ENCODE results near the gene CDH4.

CDH4 gene

DNA sequence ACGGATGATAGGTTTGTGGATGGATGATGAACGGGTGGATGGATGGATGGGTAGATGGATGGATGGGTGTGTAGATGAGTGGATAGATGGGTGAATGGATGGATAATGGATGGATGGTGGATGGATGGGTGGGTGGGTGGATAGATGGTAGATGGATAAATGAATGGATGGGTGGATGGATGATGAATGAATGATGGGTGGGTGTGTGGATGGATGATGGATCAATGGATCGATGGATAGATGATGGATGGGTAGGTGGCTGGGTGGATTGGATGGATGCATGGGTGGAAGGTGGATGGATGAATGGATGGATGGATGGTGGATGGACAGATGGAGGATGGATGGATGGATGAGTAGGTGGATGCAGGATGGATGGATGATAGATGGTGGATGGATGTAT, 419.5 kb downstream of the CDH4 start:
- no peak for DNase-seq (ENCODE audit: low read depth)

DNA sequence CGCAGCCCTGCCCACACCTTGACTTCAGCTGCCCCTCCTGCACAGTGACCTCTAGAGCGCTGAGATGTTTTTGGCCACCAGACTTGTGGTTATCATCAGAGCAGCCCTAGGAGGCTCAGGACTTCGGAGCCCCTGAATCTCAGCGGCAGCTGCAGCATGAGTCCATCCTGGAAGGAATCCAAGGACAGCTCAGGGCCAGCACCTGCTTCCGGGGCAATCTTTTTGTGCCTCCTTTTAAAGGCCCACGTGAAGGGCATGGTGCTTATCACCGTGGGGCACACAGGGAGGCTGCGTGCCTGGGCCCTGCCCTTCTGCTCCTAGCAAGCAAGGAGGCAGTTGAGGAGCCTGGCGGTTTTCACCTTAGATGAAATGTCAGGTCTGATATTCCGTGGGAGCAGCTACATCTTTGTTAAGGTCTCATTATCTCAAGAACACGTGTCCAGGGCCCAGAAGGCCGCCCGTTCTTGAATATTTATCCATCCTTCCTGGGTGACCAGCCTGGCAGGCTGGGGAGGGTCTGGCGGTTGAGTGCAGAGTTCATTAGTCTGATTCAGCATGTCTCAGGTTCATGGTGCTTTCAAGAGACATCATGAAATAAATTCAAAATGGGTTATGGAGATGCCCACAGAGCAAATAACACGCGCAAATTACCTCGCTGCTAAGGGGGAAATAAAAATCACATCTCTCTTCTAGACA, 421.2 kb downstream of the CDH4 start:
- DNase-seq (ENCODE audit: low read depth) = no peak

- no peak for DNase-seq (ENCODE audit: low read depth)
Measured at GRCh38 chr20:61674121-61674520, 422.1 kb downstream of the CDH4 start.

- no peak for DNase-seq (ENCODE audit: low read depth)
Measured at GRCh38 chr20:61674688-61675087, 422.6 kb downstream of the CDH4 start.

DNA sequence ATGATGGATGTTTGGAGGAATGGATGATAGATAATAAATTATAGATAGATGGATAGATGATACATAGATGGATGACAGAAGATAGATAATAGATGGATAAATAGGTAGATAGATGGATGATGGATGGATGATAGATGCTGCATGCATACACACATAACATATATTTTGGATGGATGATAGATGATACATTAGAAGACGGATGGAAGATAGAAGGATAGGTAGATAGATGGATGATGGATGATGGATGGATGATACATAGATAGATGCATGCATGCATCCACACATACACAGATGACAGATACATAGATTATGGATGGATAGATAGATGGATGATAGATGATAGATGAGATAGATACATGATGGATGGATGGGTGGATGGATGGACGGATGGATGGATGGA, 425.9 kb downstream of the CDH4 start:
- DNase-seq (ENCODE audit: low read depth) = no peak

DNA sequence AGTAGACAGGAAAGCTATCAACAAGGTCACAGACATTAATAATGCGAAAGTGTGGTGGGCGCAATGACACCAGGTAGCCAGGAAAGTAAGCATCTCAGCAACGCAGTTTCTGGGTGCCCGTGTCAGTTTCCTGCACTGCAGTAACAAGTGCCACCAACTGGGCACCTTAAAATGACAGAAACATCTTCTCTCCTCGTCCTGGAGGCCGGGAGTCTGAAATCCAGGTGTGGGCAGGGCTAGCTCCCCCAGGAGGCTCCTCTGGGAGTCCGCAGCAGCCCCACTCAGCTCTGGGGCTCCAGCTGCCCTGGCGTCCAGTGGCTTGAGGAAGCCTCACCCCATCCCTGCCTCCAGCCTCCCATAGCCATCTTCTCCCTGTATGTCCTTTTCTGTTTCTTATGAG, 426.4 kb downstream of the CDH4 start:
- no peak for DNase-seq (ENCODE audit: low read depth)

GRCh38 chr20:61679473-61679872, 427.4 kb downstream of the CDH4 start:
- no peak for DNase-seq (ENCODE audit: low read depth)

DNA sequence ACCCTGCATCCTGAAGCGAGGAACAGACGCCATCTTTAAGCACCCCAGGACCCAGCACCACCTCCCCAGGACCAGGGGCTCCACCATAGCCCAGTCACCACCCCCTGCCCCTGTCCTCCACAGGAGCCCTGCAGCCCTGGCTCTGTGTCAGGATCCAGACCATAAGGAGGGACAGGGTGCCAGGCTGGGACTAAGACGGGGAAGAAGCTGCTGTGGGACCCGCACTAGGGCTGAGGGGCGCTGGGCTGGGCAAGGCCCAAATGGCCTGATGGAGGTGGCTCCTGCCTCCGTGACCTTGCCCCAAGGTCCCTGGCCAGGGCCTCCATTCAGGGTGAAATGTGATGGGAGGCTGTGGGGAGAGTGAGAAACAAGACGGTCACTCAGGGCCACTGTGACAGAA, 428.0 kb downstream of the CDH4 start:
- no peak for DNase-seq (ENCODE audit: low read depth)

- no peak for DNase-seq (ENCODE audit: low read depth)
Measured at GRCh38 chr20:61682114-61682995, 430.3 kb downstream of the CDH4 start.

DNA sequence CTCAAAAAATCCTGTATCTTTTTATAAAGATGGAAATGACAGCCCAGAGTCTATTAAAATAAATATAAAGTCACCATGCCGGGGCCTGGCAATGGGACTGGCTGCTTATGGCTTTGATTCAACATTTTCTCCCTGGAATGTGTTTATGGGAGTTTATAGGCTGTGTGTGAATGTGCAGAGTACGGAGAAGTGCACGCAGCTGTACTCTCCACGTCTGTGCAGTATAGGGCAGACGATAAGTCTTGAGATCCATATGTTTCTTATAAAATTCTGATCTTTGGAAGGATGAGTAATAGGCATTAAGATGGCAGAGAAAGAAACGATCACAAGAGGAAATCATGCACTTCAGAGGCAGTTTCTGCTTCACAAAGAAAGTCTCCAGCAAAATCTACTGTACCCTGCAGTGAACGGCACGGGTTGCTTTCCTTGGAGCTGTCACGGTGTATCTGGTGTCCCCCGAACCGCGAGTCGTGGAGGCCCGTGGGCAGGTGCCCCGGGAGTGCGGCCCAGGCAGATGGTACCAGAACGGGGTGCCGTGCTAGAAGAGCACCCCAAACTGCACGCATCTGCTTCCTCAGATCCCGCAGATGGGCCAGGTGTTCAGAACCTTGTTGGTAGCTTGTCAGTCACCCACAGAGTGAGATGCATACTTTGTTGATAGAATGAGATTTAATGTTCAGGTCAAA, 431.1 kb downstream of the CDH4 start:
- no peak for DNase-seq (ENCODE audit: low read depth)

DNA sequence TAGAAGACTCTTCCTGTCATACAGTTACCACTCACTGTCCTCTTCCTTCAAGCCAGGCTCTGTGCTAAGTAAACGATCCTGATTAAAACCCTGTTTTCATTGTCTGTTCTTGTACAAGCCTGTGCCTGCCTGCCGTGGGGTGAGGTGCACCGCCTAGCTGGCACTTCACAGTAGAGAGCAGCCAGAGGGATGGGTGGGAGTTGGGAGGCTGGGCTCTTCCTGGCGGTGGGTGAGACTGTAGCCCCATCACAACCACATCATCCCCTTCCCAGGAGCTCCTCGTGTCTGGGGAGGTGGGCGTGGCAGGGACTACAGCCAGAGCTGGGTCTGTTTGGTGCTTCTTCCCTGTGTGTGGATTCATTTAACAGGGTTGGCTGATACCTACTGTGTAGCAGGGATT, 431.7 kb downstream of the CDH4 start:
- DNase-seq (ENCODE audit: low read depth) = no peak

DNA sequence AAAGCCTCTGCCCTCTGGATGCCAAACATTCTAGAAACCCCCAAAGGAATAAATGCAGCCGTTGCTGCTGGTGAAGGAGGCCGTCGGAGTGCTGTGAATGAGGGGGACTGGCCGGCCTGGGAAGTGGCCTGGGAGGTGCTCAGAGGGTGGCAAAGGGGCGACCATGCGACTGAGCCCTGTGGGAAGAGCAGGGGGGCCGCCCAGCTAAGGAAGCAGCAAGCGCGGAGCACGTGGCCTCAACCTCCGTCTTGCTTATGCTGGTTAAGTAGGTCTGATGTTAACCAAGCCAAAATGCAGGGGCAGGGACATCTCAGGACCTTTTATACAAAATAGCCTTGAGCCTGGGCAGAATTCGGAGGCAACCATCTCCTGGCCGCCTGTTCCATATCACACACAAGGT, 432.1 kb downstream of the CDH4 start:
- no peak for DNase-seq (ENCODE audit: low read depth)

DNA sequence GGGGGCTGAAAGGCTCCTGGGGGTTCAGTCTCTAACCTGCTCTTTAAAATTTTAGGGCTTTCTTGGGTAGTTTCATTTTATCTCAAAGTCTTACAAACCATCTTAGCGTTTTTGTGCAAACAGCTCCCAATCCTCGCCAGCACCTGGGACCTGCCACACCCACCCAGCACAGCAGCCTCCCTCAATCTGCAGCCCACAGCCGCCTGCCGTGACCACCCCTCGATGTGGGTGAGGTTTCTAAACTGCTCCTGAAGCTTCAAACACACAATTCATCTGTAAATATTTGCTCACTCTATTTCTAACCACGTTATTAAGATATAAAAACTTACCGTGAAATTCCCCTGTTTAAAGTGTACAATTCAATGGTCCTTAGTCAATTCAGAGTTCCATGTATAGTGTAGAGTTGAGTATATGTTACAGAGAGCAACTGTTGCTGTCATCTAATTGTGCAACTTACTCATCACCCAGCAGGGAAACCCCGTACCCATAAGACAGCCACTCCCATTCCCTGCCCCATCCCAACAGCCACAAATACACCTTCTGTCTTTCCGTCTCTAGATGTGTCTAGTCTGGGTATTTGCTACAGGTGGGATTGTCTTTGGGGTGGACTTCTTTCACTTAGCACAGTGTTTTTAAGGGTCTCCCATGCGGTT, 432.6 kb downstream of the CDH4 start:
- no peak for DNase-seq (ENCODE audit: low read depth)

- no peak for DNase-seq (ENCODE audit: low read depth)
Measured at GRCh38 chr20:61685462-61685861, 433.4 kb downstream of the CDH4 start.

- no peak for DNase-seq (ENCODE audit: low read depth)
Measured at GRCh38 chr20:61686051-61686936, 434.2 kb downstream of the CDH4 start.

DNA sequence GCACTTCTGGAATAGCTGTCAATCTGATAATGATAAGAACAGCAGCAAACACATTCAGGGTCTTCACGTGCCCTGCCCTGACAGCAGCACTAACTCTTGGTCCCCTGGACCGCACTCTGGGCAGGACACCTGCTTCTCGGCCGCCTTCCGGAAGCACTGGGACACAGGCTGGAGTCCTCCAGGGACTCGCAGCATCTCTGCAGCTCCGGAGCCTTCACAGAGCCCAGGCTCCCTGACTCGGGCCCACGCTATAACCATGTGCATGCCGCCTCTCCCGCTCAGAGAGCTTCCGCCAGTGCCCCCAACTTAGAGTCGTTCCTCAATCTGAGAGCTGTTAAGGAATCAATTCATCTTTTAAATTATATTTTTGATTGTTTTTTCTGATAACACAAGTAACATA, 436.4 kb downstream of the CDH4 start:
- no peak for DNase-seq (ENCODE audit: low read depth)

DNA sequence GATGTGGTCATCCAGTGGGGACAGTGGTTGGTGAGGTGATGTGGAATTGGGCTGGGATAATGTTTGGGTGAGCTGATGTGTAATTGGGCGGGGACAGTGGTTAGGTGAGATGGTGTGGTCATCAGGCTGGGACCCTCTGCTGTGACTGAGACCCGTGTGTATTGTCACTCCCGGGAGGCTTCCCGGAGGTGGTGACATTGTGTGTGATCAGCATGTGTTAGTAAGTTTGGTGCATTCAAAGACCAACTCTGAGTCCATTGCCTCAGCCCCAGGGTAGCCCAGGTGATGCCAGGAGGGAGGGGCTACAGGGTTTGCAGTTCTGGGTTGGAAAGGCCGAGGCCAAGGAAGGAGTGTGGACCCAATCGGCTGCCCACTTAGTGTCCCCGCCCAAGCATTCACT, 438.1 kb downstream of the CDH4 start:
- DNase-seq (ENCODE audit: low read depth) = no peak

DNA sequence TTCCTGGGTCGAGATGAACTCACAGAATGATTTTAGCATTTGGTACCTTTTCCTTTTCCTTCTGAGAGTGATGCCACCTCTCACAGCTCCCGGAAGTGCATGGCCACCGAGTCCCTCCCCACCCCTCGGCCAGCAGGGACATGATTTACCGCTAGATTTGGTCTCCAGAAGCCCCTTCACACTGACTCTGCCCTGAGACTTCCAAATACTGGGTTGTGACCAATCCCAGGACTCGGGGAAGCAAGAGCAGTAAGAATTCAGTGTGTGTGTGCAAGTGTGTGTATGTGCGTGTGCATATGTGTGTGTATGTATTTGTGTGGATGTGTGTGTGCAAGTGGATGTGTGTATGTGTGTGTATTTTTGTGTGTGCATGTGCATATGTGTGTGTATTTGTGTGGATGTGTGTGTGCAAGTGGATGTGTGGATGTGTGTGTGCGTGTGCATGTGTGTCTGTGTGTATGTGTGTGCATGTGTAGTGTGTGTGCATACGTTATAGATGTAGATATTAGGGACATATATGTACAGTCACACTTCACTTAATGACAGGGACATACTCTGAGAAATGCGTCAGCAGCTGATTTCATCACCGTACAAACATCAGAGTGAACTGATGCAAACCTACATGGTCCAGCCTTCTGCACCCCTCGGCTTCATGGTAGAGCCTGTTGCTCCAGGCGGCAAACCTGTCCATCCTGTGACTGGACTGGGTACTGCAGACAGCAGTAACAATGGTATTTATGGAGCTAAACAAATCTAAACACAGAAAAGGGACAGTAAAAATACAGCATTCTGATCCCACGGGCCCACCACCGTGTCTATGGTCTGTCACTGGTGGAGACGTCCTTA, 439.2 kb downstream of the CDH4 start:
- DNase-seq (ENCODE audit: low read depth) = no peak

DNA sequence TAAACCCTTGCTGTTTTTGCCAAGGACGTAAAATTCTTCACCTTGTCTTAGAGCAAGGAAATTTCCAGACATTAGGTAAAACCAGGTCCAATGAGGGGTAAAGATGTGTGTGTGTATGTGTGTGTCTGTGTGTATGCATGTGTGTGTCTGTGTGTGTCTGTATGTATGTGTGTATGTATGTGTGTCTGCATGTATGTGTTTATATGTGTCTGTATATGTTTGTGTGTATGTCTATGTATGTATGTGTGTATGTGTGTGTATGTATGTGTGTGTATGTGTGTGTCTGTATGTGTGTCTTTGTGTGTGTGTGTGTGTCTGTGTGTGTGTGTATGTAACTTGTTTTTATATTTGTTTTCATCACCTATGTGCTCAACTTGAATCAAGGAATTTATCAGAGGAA, 439.9 kb downstream of the CDH4 start:
- DNase-seq (ENCODE audit: low read depth) = no peak

- no peak for DNase-seq (ENCODE audit: low read depth)
Measured at GRCh38 chr20:61692479-61692878, 440.4 kb downstream of the CDH4 start.
